Stimulated activated CD4-positive, alpha-beta T cell treated with anti-CD3 and anti-CD28 coated beads, Interleukin-15, amount 100 ng/mL, for 48 hours (primary cell): Measurements from ENCODE around the gene FGGY.
"Not testable (repeated sequence)": the region's sequence is repeated elsewhere in the genome, so short reads cannot be mapped to it uniquely, and the experiment has no call there.

Source experiments
- DNase-seq, 2 donors: peaks; one replicate each; pipeline ENCODE4 v3.0.0-alpha.2; 2020; ENCODE audit warnings: low read depth in 2 of 2

The FGGY gene

GRCh38 chr1:59482986-59483385, 186.1 kb downstream of the FGGY start:
- no peak for DNase-seq

DNA sequence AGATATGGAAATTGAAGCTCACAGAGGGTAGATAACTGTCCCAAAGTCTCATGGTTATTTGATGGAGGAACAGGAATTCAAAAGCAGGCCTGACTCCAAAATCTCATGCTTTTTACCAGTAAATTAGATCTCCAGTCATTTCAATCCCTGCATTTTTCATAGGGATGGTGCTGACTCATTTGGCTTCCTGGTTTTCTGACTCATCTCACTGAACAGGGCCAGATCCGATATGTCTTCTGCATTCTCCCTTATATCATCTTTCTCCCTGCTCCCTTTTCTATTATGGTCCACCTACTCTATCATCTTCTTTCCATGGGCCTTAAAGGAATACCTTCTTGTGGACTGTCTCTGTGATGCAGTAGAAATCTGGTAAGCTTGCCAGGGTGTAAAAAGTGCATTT, 187.2 kb downstream of the FGGY start:
- no peak for DNase-seq

GRCh38 chr1:59485171-59485570, 188.3 kb downstream of the FGGY start:
- DNase-seq, result no peak

- DNase-seq, result no peak
Observed at GRCh38 chr1:59485949-59486348, 189.1 kb downstream of the FGGY start.

- no peak for DNase-seq
Observed at GRCh38 chr1:59486615-59487014, 189.7 kb downstream of the FGGY start.

DNA sequence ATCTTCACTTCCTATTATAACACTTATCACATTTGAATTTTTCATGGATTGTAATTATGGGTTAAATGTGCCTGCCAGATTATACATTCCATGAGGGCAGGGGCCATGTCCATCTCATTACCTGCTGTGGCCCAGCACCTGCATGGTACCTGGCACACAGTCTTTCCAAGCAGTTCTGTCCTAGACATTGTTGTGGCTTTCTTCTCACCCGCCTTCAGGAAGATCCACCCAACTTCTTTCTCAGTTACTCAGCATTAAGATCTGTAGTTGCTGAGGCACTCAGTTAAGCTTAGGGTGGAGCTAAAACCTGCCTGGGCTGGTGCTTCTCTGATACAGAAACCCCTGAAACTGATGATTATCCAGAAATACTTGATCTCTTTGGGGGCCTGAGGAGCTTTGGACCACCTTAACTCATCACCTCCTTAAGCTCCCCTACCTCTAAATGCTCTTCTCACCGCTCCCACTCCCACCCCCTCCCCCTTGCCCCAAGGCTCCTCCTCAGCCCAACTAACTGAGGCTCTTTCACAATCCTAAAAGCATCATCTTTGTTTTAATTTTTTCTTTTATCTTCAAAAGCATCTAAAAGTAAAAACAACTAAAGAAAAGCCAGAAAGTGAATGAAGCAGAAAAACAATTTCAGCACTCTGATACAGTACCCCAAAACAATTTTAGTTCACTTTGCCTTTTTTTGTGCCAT, 190.6 kb downstream of the FGGY start:
- DNase-seq, result no peak

DNA sequence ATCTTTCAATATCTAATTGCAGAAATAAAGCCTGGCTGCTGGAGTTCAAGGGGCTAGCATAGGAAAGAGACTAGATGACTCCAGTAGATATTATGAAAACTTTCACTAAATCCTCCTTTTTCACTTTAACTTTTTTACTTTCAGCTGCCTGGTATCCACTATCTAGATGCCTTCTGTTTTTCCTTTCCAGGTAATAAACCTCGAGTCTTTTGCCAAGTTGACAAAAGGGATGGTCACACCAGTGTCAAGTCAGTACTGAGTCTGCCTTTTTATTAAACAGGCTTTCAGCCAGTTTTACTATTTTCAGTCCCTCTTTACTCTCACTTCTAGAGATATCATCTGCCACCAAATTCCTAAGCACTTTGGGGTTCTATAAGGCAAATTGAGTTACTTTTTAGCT, 195.6 kb downstream of the FGGY start:
- no peak for DNase-seq

DNA sequence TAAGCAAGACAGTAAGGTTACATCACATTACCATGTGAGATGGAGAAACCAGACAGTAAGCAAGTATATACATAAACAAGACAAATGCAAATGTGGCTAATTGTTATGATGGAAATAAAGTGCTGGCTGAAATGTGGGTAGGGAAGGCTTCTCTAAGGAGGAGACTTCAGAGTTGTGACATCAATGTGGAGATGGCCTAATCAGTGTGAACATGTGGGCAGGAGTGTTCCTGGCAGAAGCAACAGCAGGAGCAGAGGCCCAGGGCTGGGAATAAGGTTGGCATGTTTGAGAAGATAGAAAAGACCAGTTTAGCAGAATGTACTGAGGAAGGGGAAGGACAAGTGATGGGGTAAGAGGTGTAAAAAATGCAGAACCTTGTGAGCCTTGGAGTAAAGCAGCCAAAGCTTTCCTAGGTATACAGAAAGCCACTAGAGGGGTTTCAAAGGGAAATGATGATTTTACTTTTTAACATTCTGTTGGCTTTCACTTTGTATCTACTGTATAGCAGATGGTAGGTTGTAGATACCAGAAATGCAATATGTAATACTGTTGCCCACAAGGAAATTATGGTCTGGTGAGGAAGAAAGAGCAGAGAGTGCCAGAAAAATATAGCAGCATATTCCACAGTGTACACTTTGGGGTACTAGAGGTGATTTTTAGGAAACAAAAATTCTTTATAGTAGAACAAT, 197.4 kb downstream of the FGGY start:
- DNase-seq, result no peak

DNA sequence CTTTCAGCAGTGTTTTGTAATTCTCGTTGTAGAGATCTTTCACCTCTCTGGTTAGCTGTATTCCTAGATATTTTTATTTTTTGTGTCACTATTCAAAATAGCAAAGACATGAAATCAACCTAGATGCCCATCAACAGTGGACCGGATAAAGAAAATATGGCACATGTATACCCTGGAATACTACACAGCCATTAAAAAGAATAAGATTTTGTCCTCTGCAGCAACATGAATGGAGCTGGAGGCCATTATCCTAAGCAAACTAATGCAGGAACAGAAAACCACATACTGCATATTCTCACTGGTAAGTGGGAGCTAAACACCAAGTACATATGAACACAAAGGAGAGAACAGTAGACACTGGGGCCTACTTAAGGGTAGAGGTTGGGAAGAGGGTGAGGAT, 199.3 kb downstream of the FGGY start:
- DNase-seq, result not testable (repeated sequence)

DNA sequence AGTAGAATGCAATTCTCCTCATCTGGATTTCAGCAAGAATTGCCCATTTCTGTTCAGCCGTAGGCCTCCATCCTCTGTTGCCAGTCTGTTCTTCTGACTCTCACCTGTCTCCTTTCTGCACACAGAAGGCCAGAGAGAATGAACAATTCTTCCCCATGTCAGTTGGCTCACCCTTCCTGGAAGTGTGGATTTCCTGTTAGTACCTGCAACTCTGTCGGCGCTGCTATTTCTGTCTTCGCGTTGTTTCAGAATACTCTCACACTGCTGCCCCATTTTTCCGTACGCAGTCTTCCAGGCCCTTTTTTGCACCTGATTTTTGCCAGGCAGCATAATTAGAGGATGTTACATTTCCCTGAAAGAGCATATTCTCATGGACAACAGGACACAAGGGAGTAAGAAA, 200.7 kb downstream of the FGGY start:
- no peak for DNase-seq

- no peak for DNase-seq
Observed at GRCh38 chr1:59498640-59499039, 201.7 kb downstream of the FGGY start.

DNA sequence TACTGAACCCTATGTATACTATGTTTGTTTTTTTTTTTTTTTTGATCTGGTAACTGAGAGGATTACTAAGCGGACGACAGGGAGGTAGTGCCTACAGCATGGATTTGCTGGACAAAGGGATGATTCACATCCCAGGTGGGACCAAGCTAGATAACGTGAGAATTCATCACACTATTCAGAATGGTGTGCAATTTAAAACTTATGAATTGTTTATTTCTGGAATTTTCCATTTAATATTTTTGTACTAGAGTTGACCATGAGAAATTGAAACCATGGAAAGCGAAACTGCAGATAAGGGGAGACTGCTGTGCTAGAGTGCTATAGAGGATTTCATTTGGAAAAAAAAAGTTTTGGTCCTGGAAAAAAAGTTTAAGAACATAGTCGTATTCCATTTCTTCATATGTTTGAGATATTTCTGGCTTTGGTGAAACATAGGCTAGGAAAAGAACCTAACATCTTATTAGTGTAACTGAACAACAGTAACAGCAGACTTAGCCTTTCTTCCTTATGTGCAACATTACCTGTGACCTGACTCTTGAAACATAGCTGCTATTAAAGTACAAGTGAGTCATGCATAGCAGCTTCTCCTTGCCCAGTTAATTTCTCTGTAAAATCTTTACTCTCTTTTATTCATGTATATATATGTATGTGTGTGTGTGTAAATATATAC, 202.5 kb downstream of the FGGY start:
- DNase-seq, result no peak

GRCh38 chr1:59499943-59500569, 203.2 kb downstream of the FGGY start:
- DNase-seq, result no peak

DNA sequence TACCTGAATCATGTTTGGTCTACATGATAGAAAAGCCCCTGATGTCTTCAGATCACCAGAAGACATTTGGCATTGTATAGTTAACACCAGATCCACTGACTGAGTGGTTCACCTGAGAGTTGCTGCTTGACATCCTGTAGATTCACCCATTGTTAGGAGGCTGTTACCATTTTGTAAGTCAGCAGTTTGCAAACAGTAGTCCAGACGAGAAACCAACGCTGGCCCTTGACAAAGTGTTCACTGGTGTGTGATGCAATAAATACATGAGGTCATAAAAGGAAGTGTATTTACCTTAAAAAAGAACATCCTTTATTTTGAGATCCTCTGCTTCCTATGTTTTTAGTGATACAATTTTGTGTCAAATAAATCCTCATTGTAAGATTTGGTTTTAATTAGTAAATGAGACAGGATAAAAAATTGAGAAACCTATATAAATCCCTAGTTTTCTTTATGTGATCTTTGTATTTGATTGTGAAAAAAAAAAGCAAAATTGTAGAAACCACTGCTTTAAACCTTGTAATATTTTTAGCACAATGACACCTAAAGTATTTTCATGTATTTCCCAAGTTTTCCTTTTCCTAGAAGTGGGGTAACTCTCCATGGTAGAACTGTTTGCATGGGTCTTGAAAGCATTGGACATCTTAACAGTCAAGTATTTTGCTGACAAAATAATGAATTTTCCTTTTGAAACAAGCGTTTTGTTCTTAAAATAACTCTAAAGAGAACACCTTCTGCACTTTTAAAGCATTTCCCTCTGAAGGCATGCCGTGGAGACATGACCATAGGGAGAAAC, 204.3 kb downstream of the FGGY start:
- DNase-seq, result no peak

DNA sequence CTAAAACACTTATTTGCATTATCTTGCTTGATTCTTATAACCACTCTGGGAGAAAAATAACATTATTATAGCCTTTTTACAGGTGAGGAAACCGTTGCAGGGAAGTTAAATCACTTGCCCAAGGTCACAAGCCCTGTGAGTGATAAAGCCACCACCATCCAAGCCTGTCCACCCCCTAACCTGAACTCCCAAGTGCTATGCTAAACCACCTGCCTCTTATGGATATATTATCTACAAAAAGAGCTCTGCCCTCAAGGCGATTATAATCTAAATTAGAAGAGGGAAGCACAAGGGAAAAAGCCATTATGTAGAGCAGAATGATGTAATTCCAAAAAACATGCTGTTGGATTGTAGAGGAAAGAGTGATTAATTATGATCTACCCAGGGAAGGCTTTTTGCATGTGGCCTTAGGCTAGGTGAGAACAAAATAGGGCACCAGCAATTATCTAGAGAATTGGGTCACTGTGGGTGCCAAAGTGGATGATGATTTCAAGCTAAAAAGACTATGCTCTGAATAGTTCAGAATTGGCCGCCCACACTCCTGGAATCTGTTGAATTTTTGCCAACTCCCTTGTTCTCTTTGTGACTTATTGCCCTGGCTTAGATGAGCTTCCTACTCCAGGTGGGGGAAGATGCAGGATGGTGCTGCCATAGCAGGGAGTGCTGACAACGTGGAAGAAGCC, 205.3 kb downstream of the FGGY start:
- DNase-seq, result no peak

- no peak for DNase-seq
Observed at GRCh38 chr1:59504276-59504675, 207.4 kb downstream of the FGGY start.

GRCh38 chr1:59505596-59506028, 208.7 kb downstream of the FGGY start:
- DNase-seq, result no peak

DNA sequence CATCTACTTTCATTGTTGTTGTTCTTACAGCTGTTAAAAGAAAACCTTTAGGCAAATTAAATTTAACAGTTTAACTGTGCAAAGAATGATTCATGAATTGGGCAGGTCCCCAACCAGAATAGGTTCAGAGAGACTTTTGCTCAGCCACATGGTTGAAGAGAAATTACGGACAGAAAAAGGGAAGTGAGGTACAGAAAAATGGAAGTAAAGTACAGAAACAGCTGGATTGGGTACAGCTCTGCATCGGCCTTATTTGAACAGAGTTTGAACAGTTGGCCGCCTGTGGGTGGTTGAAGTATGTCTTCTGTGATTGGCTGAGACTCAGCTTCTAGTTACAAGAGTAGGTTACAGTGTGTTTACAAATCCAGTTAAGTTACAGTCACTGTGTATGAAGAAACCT, 210.1 kb downstream of the FGGY start:
- no peak for DNase-seq

GRCh38 chr1:59509341-59509875, 212.5 kb downstream of the FGGY start:
- no peak for DNase-seq

DNA sequence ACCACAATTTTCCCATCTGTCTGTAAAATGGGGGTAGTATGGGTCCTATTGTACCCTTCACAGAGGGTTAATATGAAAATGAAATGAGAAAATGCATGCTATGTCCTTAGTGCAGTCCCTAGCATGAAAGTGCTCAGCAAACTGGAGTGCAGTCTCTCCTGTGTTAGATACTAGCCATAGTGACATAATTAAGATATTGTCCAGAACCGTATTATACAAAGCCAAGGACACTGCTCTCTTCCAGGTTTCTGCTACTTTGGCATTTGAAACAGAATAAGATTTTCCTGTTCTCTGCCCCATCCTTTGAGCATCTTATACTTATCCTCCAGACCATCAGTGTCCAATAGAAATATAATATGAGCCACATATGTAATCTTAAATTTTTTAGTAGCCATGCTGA, 213.4 kb downstream of the FGGY start:
- DNase-seq, result no peak
